GM18870 (cell line): Measurements from ENCODE around the gene CDH13.

Experiments used
- ATAC-seq: cut with Tn5 transposase; IDR thresholded peaks from one replicate; pipeline ENCODE4 v1.9.1; 2021; ENCODE audit warnings: moderate library complexity; ENCODE audit not compliant: unreplicated experiment

CDH13 gene

GRCh38 chr16:83269048-83269447, 642.3 kb downstream of the CDH13 start:
- no peak for ATAC-seq

GRCh38 chr16:83269541-83269940, 642.8 kb downstream of the CDH13 start:
- no peak for ATAC-seq

- no peak for ATAC-seq
These were observed 643.3 kb downstream of the CDH13 start for GRCh38 chr16:83270061-83270460.

GRCh38 chr16:83270640-83271039, 643.9 kb downstream of the CDH13 start:
- ATAC-seq = no peak

GRCh38 chr16:83271123-83271522, 644.4 kb downstream of the CDH13 start:
- no peak for ATAC-seq

GRCh38 chr16:83271970-83272575, 645.3 kb downstream of the CDH13 start:
- ATAC-seq = no peak

- ATAC-seq = no peak
These were observed 646.1 kb downstream of the CDH13 start for GRCh38 chr16:83272843-83273242.

- ATAC-seq = no peak
These were observed 646.9 kb downstream of the CDH13 start for GRCh38 chr16:83273504-83274173.

- no peak for ATAC-seq
These were observed 652.5 kb downstream of the CDH13 start for GRCh38 chr16:83279251-83279650.

GRCh38 chr16:83285921-83286320, 659.2 kb downstream of the CDH13 start:
- no peak for ATAC-seq

GRCh38 chr16:83296505-83296904, 669.7 kb downstream of the CDH13 start:
- no peak for ATAC-seq

GRCh38 chr16:83298541-83298940, 671.8 kb downstream of the CDH13 start:
- no peak for ATAC-seq

- ATAC-seq = no peak
These were observed 673.6 kb downstream of the CDH13 start for GRCh38 chr16:83300326-83300725.

- no peak for ATAC-seq
These were observed 675.2 kb downstream of the CDH13 start for GRCh38 chr16:83301971-83302370.

GRCh38 chr16:83302853-83303252, 676.1 kb downstream of the CDH13 start:
- ATAC-seq = no peak

GRCh38 chr16:83305092-83305491, 678.3 kb downstream of the CDH13 start:
- no peak for ATAC-seq

- no peak for ATAC-seq
These were observed 680.3 kb downstream of the CDH13 start for GRCh38 chr16:83306961-83307593.

GRCh38 chr16:83307594-83307992, 680.8 kb downstream of the CDH13 start:
- ATAC-seq = no peak

GRCh38 chr16:83308414-83308813, 681.6 kb downstream of the CDH13 start:
- no peak for ATAC-seq

- ATAC-seq = no peak
These were observed 684.0 kb downstream of the CDH13 start for GRCh38 chr16:83310816-83311215.

- no peak for ATAC-seq
These were observed 685.4 kb downstream of the CDH13 start for GRCh38 chr16:83312015-83312717.
